H1 (cell line): Measurements from ENCODE around the gene C2CD2L. TPM values are rescaled to one million over a fixed set of nuclear protein-coding genes. Genes with fewer than 3 reads are reported as not detected.

Experiments used
- CTCF ChIA-PET: fragments of 300-600 bp; sonication (Branson Sonifier 250); formaldehyde crosslinking; loops from one replicate; lab custom pipeline; 2021; ENCODE audit not compliant: partially characterized antibody; lab: Charles Lee
- POLR2A ChIA-PET: fragments of 300-600 bp; sonication (Branson Sonifier 250); formaldehyde crosslinking; loops from one replicate; lab custom pipeline; 2021; ENCODE audit warnings: inconsistent platforms; ENCODE audit not compliant: partially characterized antibody; lab: Charles Lee
- DNase-seq, 2 experiments: peaks; one replicate each; pipeline versions ENCODE4 v3.0.0 to v3.0.0-alpha.2; 2010 to 2022; ENCODE audit warnings: low spot score in 2 of 2, low read depth in 1 of 2, mixed read lengths in 1 of 2
- FAIRE-seq: peaks from 2 replicates; lab custom pipeline; 2011; peaks lifted over from hg19 to GRCh38; lab: Jason Lieb, UNC
- H2AFZ ChIP-seq: 2 replicates; pipeline ENCODE4 v1.8.1; 2012; ENCODE audit warnings: low read length, inconsistent platforms
- H2AK5ac ChIP-seq: 2 replicates; pipeline ENCODE4 v1.6.1; 2013; ENCODE audit warnings: low read depth, low read length
- H2BK120ac ChIP-seq: replicated peaks from 2 replicates; pipeline ENCODE3; 2013; ENCODE audit warnings: low read depth, low read length, inconsistent platforms
- H2BK12ac ChIP-seq: 2 replicates; pipeline ENCODE4 v1.6.1; 2013; ENCODE audit warnings: low read depth, low read length
- H2BK15ac ChIP-seq: 2 replicates; pipeline ENCODE4 v1.6.1; 2013; ENCODE audit warnings: low read length
- H2BK20ac ChIP-seq: 2 replicates; pipeline ENCODE4 v1.6.1; 2013; ENCODE audit warnings: low read length
- H2BK5ac ChIP-seq: 2 replicates; pipeline ENCODE4 v1.6.1; 2013; ENCODE audit warnings: low read depth, low read length
- H3K14ac ChIP-seq: 2 replicates; pipeline ENCODE4 v1.6.1; 2013; ENCODE audit warnings: inconsistent platforms; ENCODE audit not compliant: insufficient read length
- H3K18ac ChIP-seq: 2 replicates; pipeline ENCODE4 v1.6.1; 2013; ENCODE audit warnings: low read length; ENCODE audit errors: extremely low read depth
- H3K23ac ChIP-seq: 2 replicates; pipeline ENCODE4 v1.6.1; 2013; ENCODE audit warnings: inconsistent platforms; ENCODE audit not compliant: insufficient read length
- H3K23me2 ChIP-seq: 2 replicates; pipeline ENCODE4 v1.6.1; 2013; ENCODE audit warnings: low read depth, low read length
- H3K27ac ChIP-seq: 2 replicates; pipeline ENCODE4 v1.6.1; 2011; ENCODE audit warnings: low read depth, low read length, inconsistent platforms
- H3K27me3 ChIP-seq, 4 experiments: replicated peaks in 1 of 4; 1 replicate in 1 of 4; 2 replicates in 3 of 4; pipeline versions ENCODE4 v1.6.1 to v1.8.1; 2011 to 2013; ENCODE audit warnings: low read length in 3 of 4, mild to moderate bottlenecking in 3 of 4, inconsistent platforms in 2 of 4, mixed read lengths in 2 of 4, moderate library complexity in 1 of 4; ENCODE audit not compliant: control insufficient read depth in 3 of 4, insufficient read depth in 3 of 4; ENCODE audit errors: extremely low read depth in 1 of 4
- H3K36me3 ChIP-seq, 4 experiments: 2 replicates each; pipeline versions ENCODE4 v1.6.1 to v1.8.1; 2011 to 2013; ENCODE audit warnings: mild to moderate bottlenecking in 4 of 4, low read length in 3 of 4, moderate library complexity in 2 of 4, control low read depth in 1 of 4, inconsistent platforms in 1 of 4; ENCODE audit not compliant: insufficient read depth in 4 of 4, control insufficient read depth in 2 of 4
- H3K4ac ChIP-seq: replicated peaks from 2 replicates; pipeline ENCODE3; 2013; ENCODE audit warnings: low read length, low read depth, mixed read lengths, inconsistent platforms; ENCODE audit not compliant: insufficient read length
- H3K4me1 ChIP-seq, 4 experiments: replicated peaks in 1 of 4; 1 replicate in 1 of 4; 2 replicates in 3 of 4; pipeline versions ENCODE4 v1.6.1 to v1.8.1; 2011 to 2013; ENCODE audit warnings: low read length in 3 of 4, inconsistent platforms in 2 of 4, mixed read lengths in 1 of 4; ENCODE audit not compliant: insufficient read depth in 4 of 4, control insufficient read depth in 3 of 4
- H3K4me2 ChIP-seq, 2 experiments: 2 replicates each; pipeline versions ENCODE4 v1.6.1 to v1.8.1; 2011 to 2013; ENCODE audit warnings: low read depth in 2 of 2, low read length in 2 of 2, control low read depth in 1 of 2, inconsistent platforms in 1 of 2, mild to moderate bottlenecking in 1 of 2; ENCODE audit not compliant: insufficient read depth in 1 of 2
- H3K4me3 ChIP-seq, 4 experiments: fragments of 200-600, 300-600 bp in 1 of 4; sonication (generic), shearing (Covaris generic), sonication (Bioruptor Twin) in 1 of 4; 2 replicates each; pipeline versions ENCODE4 v1.5.1 to v1.8.1; 2011 to 2016; ENCODE audit warnings: low read length in 4 of 4, low read depth in 3 of 4, control low read depth in 2 of 4, inconsistent platforms in 2 of 4, mild to moderate bottlenecking in 2 of 4, mixed read lengths in 1 of 4, moderate library complexity in 1 of 4; ENCODE audit not compliant: insufficient read depth in 2 of 4; ENCODE audit errors: extremely low read depth in 1 of 4
- H3K56ac ChIP-seq: replicated peaks from 2 replicates; pipeline ENCODE3; 2013; ENCODE audit warnings: low read depth, mild to moderate bottlenecking, mixed read lengths, low read length, inconsistent platforms; ENCODE audit not compliant: insufficient read length
- H3K79me1 ChIP-seq: 2 replicates; pipeline ENCODE4 v1.6.1; 2013; ENCODE audit warnings: low read depth, low read length, control low read depth
- H3K79me2 ChIP-seq, 2 experiments: 2 replicates each; pipeline versions ENCODE4 v1.6.1 to v1.8.1; 2012 to 2013; ENCODE audit warnings: low read length in 2 of 2, mild to moderate bottlenecking in 2 of 2, inconsistent platforms in 1 of 2; ENCODE audit not compliant: insufficient read depth in 2 of 2, control insufficient read depth in 1 of 2
- H3K9ac ChIP-seq, 4 experiments: replicated peaks in 1 of 4; 1 replicate in 1 of 4; 2 replicates in 3 of 4; pipeline versions ENCODE4 v1.6.1 to v1.8.1; 2011 to 2013; ENCODE audit warnings: low read depth in 3 of 4, low read length in 3 of 4, control low read depth in 2 of 4, mild to moderate bottlenecking in 2 of 4, moderate library complexity in 2 of 4, inconsistent platforms in 1 of 4; ENCODE audit errors: extremely low read depth in 1 of 4
- H3K9me3 ChIP-seq, 2 experiments: 2 replicates each; pipeline versions ENCODE4 v1.6.1 to v1.8.1; 2012 to 2013; ENCODE audit warnings: mild to moderate bottlenecking in 2 of 2, moderate library complexity in 2 of 2, control low read depth in 1 of 2, inconsistent platforms in 1 of 2, low read depth in 1 of 2, low read length in 1 of 2, mixed read lengths in 1 of 2; ENCODE audit not compliant: insufficient read depth in 2 of 2
- H4K20me1 ChIP-seq, 2 experiments: replicated peaks in 1 of 2; 2 replicates each; pipeline versions ENCODE3 to v1.8.1; 2011 to 2013; ENCODE audit warnings: inconsistent platforms in 2 of 2, low read length in 2 of 2, mild to moderate bottlenecking in 1 of 2; ENCODE audit not compliant: insufficient read depth in 2 of 2, control insufficient read depth in 1 of 2
- H4K5ac ChIP-seq: 2 replicates; pipeline ENCODE4 v1.6.1; 2013; ENCODE audit warnings: low read length, low read depth, mixed read lengths, inconsistent platforms; ENCODE audit not compliant: insufficient read length
- H4K8ac ChIP-seq: 2 replicates; pipeline ENCODE4 v1.8.0; 2013; ENCODE audit warnings: mild to moderate bottlenecking, moderate library complexity, low read length, inconsistent platforms; ENCODE audit not compliant: insufficient read depth; ENCODE audit errors: extremely low read depth
- H4K91ac ChIP-seq: replicated peaks from 2 replicates; pipeline ENCODE3; 2013; ENCODE audit warnings: low read length, mixed read lengths, inconsistent platforms; ENCODE audit not compliant: insufficient read length
- CBX5 ChIP-seq: fragments of 300-800, 300-1000 bp; sonication (generic); IDR thresholded peaks from 2 replicates; pipeline ENCODE4 v1.7.1; 2016; ENCODE audit warnings: antibody characterized with exemption, low read length, low read depth
- HDAC2 ChIP-seq, 2 experiments: fragments of 300-600 bp in 1 of 2; sonication (generic) in 1 of 2; IDR thresholded peaks; 2 replicates each; pipeline ENCODE4 v1.6.1; 2011 to 2012; ENCODE audit warnings: low read depth in 2 of 2, low read length in 2 of 2, mild to moderate bottlenecking in 2 of 2, moderate library complexity in 2 of 2, borderline replicate concordance in 1 of 2, inconsistent platforms in 1 of 2
- HDAC6 ChIP-seq: IDR thresholded peaks from one replicate; pipeline ENCODE4 v1.7.1; 2012; ENCODE audit warnings: low read depth, mild to moderate bottlenecking, inconsistent platforms, low read length, moderate library complexity
- KDM1A ChIP-seq: fragments of 200-600, 300-600 bp; sonication (generic); IDR thresholded peaks from 2 replicates; pipeline ENCODE4 v1.7.1; 2016; ENCODE audit warnings: mild to moderate bottlenecking, low read length, borderline replicate concordance
- MAFK ChIP-seq: IDR thresholded peaks from 2 replicates; pipeline ENCODE4 v1.6.1; 2012; ENCODE audit warnings: low read depth, mild to moderate bottlenecking, improper control_type of control experiment, low read length
- POU5F1 ChIP-seq: IDR thresholded peaks from 2 replicates; pipeline ENCODE4 v1.6.1; 2011; ENCODE audit warnings: low read depth, mild to moderate bottlenecking, low read length, moderate library complexity
- RBBP5 ChIP-seq: IDR thresholded peaks from 2 replicates; pipeline ENCODE4 v1.7.1; 2012; ENCODE audit warnings: low read depth, mild to moderate bottlenecking, inconsistent platforms, low read length, moderate library complexity, borderline replicate concordance
- RFX5 ChIP-seq: IDR thresholded peaks from 2 replicates; pipeline ENCODE4 v1.6.1; 2011; ENCODE audit warnings: low read depth, low read length, improper control_type of control experiment, borderline replicate concordance
- SIRT6 ChIP-seq: IDR thresholded peaks from one replicate; pipeline ENCODE4 v1.7.1; 2012; ENCODE audit warnings: low read length, inconsistent platforms
- TAF7 ChIP-seq: optimal IDR thresholded peaks from 2 replicates; pipeline ENCODE3; 2011; ENCODE audit warnings: low read depth, mild to moderate bottlenecking, inconsistent platforms, low read length, moderate library complexity, borderline replicate concordance
- WGBS, 2 experiments: shearing (Covaris generic) in 1 of 2; methylation state at CpG; one replicate each; pipeline versions ENCODE4 v1.1.6 to v1.1.7; 2013 to 2015; ENCODE audit warnings: low lambda C conversion rate in 2 of 2, mixed read lengths in 2 of 2, inconsistent platforms in 1 of 2, low coverage in 1 of 2, missing lambda C conversion rate in 1 of 2; ENCODE audit not compliant: insufficient replicate concordance in 2 of 2, insufficient coverage in 1 of 2, insufficient read length in 1 of 2; ENCODE audit errors: extremely low coverage in 1 of 2, missing lambda C conversion rate in 1 of 2; 5-methylcytosine and 5-hydroxymethylcytosine counted together
- polyA plus RNA-seq, 7 experiments: library from polyadenylated mRNA; depleted of rRNA in 3 of 7; stranded (reverse) in 5 of 7; unstranded in 2 of 7; fragments of >200 nt in 5 of 7; fragments of 200-250 nt in 2 of 7; gene quantifications; 1 replicate in 5 of 7; 2 replicates in 1 of 7; 4 replicates in 1 of 7; pipeline versions ENCODE4 v1.2.1 to v1.2.3, GENCODE V29; 2011 to 2013; ENCODE audit warnings: missing spikeins in 2 of 7, mixed read lengths in 2 of 7
- total RNA-seq: library from RNA; stranded (reverse); fragmentation: NEBNext Ultra II Directional; extraction: Animal tissue kit (Norgen Biotek cat#: 25700); gene quantifications from 2 replicates; pipeline ENCODE4 v1.2.1, GENCODE V29; 2021

C2CD2L gene
- total and polyA plus RNA-seq, 2 of the 8 experiments (the other 6 are each of a cell fraction or from before 2014, with no cell fraction given), result 2.5 to 4.0 TPM

- peaks cover 0 to 8% of the 10 kb centered on the region in 2 experiments for H4K20me1 ChIP-seq
- H4K91ac ChIP-seq, result peak within 1 kb of the TSS; percentile 12
- H4K5ac ChIP-seq, result peak within 1 kb of the TSS; percentile 85
- peaks cover 7% of the 10 kb centered on the region; the same call in 1 of the 2 replicates for H3K79me1 ChIP-seq
- peaks cover 7 to 26% of the 10 kb centered on the region in 2 experiments for H3K79me2 ChIP-seq
- H4K8ac ChIP-seq, result peak within 1 kb of the TSS; percentile 87
- no peak within 1 kb of the TSS for H2BK20ac ChIP-seq
- H3K9ac ChIP-seq, result peak within 1 kb of the TSS; percentile 62 to 86 (median 77)
- peak within 1 kb of the TSS; percentile 63 to 97 (median 93) for H3K4me3 ChIP-seq
- 2% methylated on average over 50 of the region's 54 CpGs; no CpG with 5 or more reads in 1 of the 2 experiments for WGBS, 2 experiments
- H3K23me2 ChIP-seq, result peaks cover 5% of the 10 kb centered on the region; the same call in 1 of the 2 replicates
- H2AFZ ChIP-seq, result peak within 1 kb of the TSS; percentile 70
- ChIA-PET CTCF (interaction anchor here (0.7 to 4.9 kb wide), 5 partner anchors 13 to 51 kb away, joined by 3 to 26 read pairs (median 4); partner anchors contain the start of genes C2CD2L and HMBS), POLR2A (interaction anchor here (0.7 to 4.9 kb wide), 19 partner anchors 9 to 200 kb away, joined by 3 to 42 read pairs (median 4); partner anchors contain the start of genes ABCG4, C2CD2L, CBL and DPAGT1)
- peak within 1 kb of the TSS; percentile 83 for H2BK12ac ChIP-seq
- peak within 1 kb of the TSS; percentile 79 for H2BK5ac ChIP-seq
- peak; percentile 98 for DNase-seq
- peak within 1 kb of the TSS; percentile 68 for H3K27ac ChIP-seq
- H3K56ac ChIP-seq, result peak within 1 kb of the TSS; percentile 36
- peak within 1 kb of the TSS; percentile 63; the same call in 1 of the 2 replicates for H2BK15ac ChIP-seq
- H3K27me3 ChIP-seq, result no peaks in the 10 kb centered on the region
- H3K36me3 ChIP-seq, result peaks cover 0 to 7% (median 4%) of the 10 kb centered on the region in 4 experiments; a peak in 3 of 8 replicates
- H3K18ac ChIP-seq, result peak within 1 kb of the TSS; percentile 49
- H2AK5ac ChIP-seq, result peak within 1 kb of the TSS; percentile 25; the same call in 1 of the 2 replicates
- FAIRE-seq, result peak; percentile 76
- no peak within 1 kb of the TSS for H3K14ac ChIP-seq
- peaks cover 2 to 10% (median 6%) of the 10 kb centered on the region in 4 experiments; a peak in 6 of 7 replicates for H3K4me1 ChIP-seq
- H3K4ac ChIP-seq, result peak within 1 kb of the TSS; percentile 61
- H3K23ac ChIP-seq, result no peak within 1 kb of the TSS
- H3K9me3 ChIP-seq, result no peaks in the 10 kb centered on the region
- H3K4me2 ChIP-seq, result peak within 1 kb of the TSS; percentile 74 to 81
- H2BK120ac ChIP-seq, result peak within 1 kb of the TSS; percentile 3
- TF ChIP-seq HDAC2 (IDR thresholded peaks at IDR 0.05; ENCODE audit: borderline replicate concordance in 1 of 2, low read depth in 2 of 2, low read length in 2 of 2) (no peak), POU5F1 (no peak), KDM1A (no peak), CBX5 (no peak), HDAC6 (no peak), SIRT6 (no peak), RBBP5 (no peak), TAF7 (peak; percentile 58), RFX5 (no peak), MAFK (no peak)
Observed at GRCh38 chr11:119121008-119121810, 14.1 kb downstream of the C2CD2L start, which contains the start of gene HINFP. HINFP (plus strand) TSS chr11:119121580; CDS start chr11:119126945, 5,365 bp downstream.
